ENCODE measurements around the gene CADM1.

- no peak for TF ChIP-seq EZH2 (IDR thresholded peaks at IDR 0.05; ENCODE audit: low read length, unreplicated experiment)
- no peak for TF ChIP-seq CTCF (conservative IDR thresholded peaks at IDR 0.05; ENCODE audit: low read depth, low read length)
These were observed 40.3 kb upstream of the CADM1 start for GRCh38 chr11:115544422-115544948.
